ENCODE measurements around the gene LPO.

LPO gene

GRCh38 chr17:58318065-58318481 lies 79.7 kb downstream of the LPO start:
- DNase-seq (ENCODE audit: low read depth): no peak
- H3K4me3 ChIP-seq (replicated peaks; ENCODE audit: low read depth, low read length): no peak overlapping the region
- no peak for TF ChIP-seq CTCF (IDR thresholded peaks at IDR 0.05; ENCODE audit: low read length, missing control alignments)
